Inflammatory macrophage treated with lipopolysaccharide for 4 hours (primary cell): ENCODE measurements around the gene PRSS3.
A peak's percentile ranks its signal among the peaks of the same experiment; 100 is the strongest.
"Not testable (repeated sequence)": the region's sequence is repeated elsewhere in the genome, so short reads cannot be mapped to it uniquely, and the experiment has no call there.

Experiments used
- DNase-seq: peaks from one replicate; pipeline ENCODE4 v3.0.0-alpha.2; 2020

The PRSS3 gene

GRCh38 chr9:33818847-33819500 lies 23.6 kb downstream of the PRSS3 start:
- peak; percentile 24 for DNase-seq

- no peak for DNase-seq
Observed at GRCh38 chr9:33820231-33820745, 24.9 kb downstream of the PRSS3 start.

- DNase-seq, result no peak
Observed at GRCh38 chr9:33823801-33824200, 28.4 kb downstream of the PRSS3 start.

- DNase-seq, result not testable (repeated sequence)
Observed at GRCh38 chr9:33827285-33827684, 31.9 kb downstream of the PRSS3 start.

GRCh38 chr9:33829641-33830230 lies 34.4 kb downstream of the PRSS3 start:
- DNase-seq, result peak; percentile 81

GRCh38 chr9:33835625-33836260 lies 40.4 kb downstream of the PRSS3 start:
- DNase-seq, result no peak

- peak; percentile 94 for DNase-seq
Observed at GRCh38 chr9:33836261-33836660, 40.9 kb downstream of the PRSS3 start.

GRCh38 chr9:33837138-33837537 lies 41.8 kb downstream of the PRSS3 start:
- DNase-seq, result no peak

GRCh38 chr9:33840381-33840780 lies 45.0 kb downstream of the PRSS3 start:
- DNase-seq, result peak; percentile 53

GRCh38 chr9:33843312-33843961 lies 48.1 kb downstream of the PRSS3 start:
- peak; percentile 64 for DNase-seq

GRCh38 chr9:33846231-33846630 lies 50.9 kb downstream of the PRSS3 start:
- peak; percentile 14 for DNase-seq

- DNase-seq, result not testable (repeated sequence)
Observed at GRCh38 chr9:33847894-33848205, 52.5 kb downstream of the PRSS3 start.
